OCI-LY1 (cell line): ENCODE results near the gene WFDC2.

Experiments used
- H2AFZ ChIP-seq: fragments of 200-600 bp; sonication (generic), shearing (Covaris generic); 2 replicates; pipeline ENCODE4 v1.6.0; 2014; ENCODE audit warnings: antibody characterized with exemption, mild to moderate bottlenecking, low read length
- H3F3A ChIP-seq: fragments of 200-600 bp; sonication (generic), shearing (Covaris generic); 2 replicates; pipeline ENCODE4 v1.6.0; 2014; ENCODE audit warnings: mild to moderate bottlenecking, antibody characterized with exemption, low read length, moderate library complexity; ENCODE audit not compliant: insufficient read depth
- H3K27ac ChIP-seq: fragments of 200-600 bp; sonication (generic); 2 replicates; pipeline ENCODE4 v1.5.1; 2014; ENCODE audit warnings: low read length, mixed run types, mild to moderate bottlenecking, low read depth; ENCODE audit not compliant: poor library complexity, severe bottlenecking
- H3K27me3 ChIP-seq: fragments of 200-600 bp; sonication (generic); 2 replicates; pipeline ENCODE4 v1.6.0; 2014; ENCODE audit warnings: antibody characterized with exemption, mild to moderate bottlenecking, low read length, moderate library complexity; ENCODE audit not compliant: insufficient read depth
- H3K36me3 ChIP-seq: fragments of 200-600 bp; sonication (generic); 2 replicates; pipeline ENCODE4 v1.6.1; 2014; ENCODE audit warnings: mild to moderate bottlenecking, antibody characterized with exemption, low read length, moderate library complexity, mixed read lengths; ENCODE audit not compliant: insufficient read depth
- H3K4me1 ChIP-seq: fragments of 200-600 bp; sonication (generic); 2 replicates; pipeline ENCODE4 v1.5.1; 2014; ENCODE audit warnings: mild to moderate bottlenecking, low read length, moderate library complexity; ENCODE audit not compliant: insufficient read depth, severe bottlenecking
- H3K4me2 ChIP-seq: fragments of 200-600 bp; sonication (generic), shearing (Covaris generic); 2 replicates; pipeline ENCODE4 v1.6.1; 2014; ENCODE audit warnings: low read length
- H3K4me3 ChIP-seq: fragments of 200-600 bp; sonication (generic); 2 replicates; pipeline ENCODE4 v1.5.1; 2014; ENCODE audit warnings: low read length, low read depth, mild to moderate bottlenecking, mixed read lengths; ENCODE audit not compliant: poor library complexity, severe bottlenecking
- H3K79me2 ChIP-seq: fragments of 200-600 bp; shearing (Covaris generic); 2 replicates; pipeline ENCODE4 v1.6.1; 2016; ENCODE audit warnings: mixed run types, low read length, mixed read lengths; ENCODE audit not compliant: insufficient read depth
- H3K9ac ChIP-seq: fragments of 200-600 bp; sonication (generic), shearing (Covaris generic); 2 replicates; pipeline ENCODE4 v1.6.1; 2014; ENCODE audit warnings: mild to moderate bottlenecking, low read length, mixed read lengths
- H3K9me2 ChIP-seq: fragments of 200-600 bp; sonication (generic), shearing (Covaris generic); 2 replicates; pipeline ENCODE4 v1.6.1; 2014; ENCODE audit warnings: low read depth, mild to moderate bottlenecking, low read length, mixed read lengths
- H3K9me3 ChIP-seq: fragments of 200-600 bp; shearing (Covaris generic); 2 replicates; pipeline ENCODE4 v1.6.1; 2014; ENCODE audit warnings: low read length, mixed read lengths
- H4K20me1 ChIP-seq: fragments of 200-600 bp; sonication (generic), shearing (Covaris generic); 2 replicates; pipeline ENCODE4 v1.6.0; 2016; ENCODE audit warnings: mild to moderate bottlenecking, low read length; ENCODE audit not compliant: insufficient read depth
- EZH2 ChIP-seq: fragments of 200-600 bp; sonication (generic), shearing (Covaris generic); IDR thresholded peaks from 2 replicates; pipeline ENCODE4 v1.8.0; 2017; ENCODE audit warnings: borderline replicate concordance, mixed run types, mild to moderate bottlenecking, antibody characterized with exemption, low read length, moderate library complexity, mixed read lengths
- TF ChIP-seq, protein P1 (sequence below): fragments of 200-600 bp; sonication (generic), shearing (Covaris generic); IDR thresholded peaks from 2 replicates; pipeline ENCODE4 v1.5.1; 2017; ENCODE audit warnings: mild to moderate bottlenecking, antibody characterized with exemption, low read length, moderate library complexity, mixed read lengths

Gene WFDC2

GRCh38 chr20:45506398-45506797, 36.8 kb downstream of the WFDC2 start:
- Histone ChIP-seq H4K20me1 (no peaks in the 10 kb centered on the region), H3K36me3 (no peaks in the 10 kb centered on the region), H3K27me3 (no peaks in the 10 kb centered on the region), H3K4me2 (no peak overlapping the region), H3K9ac (no peak overlapping the region), H3K4me1 (no peaks in the 10 kb centered on the region), H3K27ac (no peak overlapping the region), H3K9me2 (no peaks in the 10 kb centered on the region), H3K79me2 (no peaks in the 10 kb centered on the region), H3K9me3 (no peaks in the 10 kb centered on the region), H2AFZ (no peak overlapping the region), H3F3A (no peaks in the 10 kb centered on the region), H3K4me3 (no peak overlapping the region)
- TF ChIP-seq, protein P1, sequence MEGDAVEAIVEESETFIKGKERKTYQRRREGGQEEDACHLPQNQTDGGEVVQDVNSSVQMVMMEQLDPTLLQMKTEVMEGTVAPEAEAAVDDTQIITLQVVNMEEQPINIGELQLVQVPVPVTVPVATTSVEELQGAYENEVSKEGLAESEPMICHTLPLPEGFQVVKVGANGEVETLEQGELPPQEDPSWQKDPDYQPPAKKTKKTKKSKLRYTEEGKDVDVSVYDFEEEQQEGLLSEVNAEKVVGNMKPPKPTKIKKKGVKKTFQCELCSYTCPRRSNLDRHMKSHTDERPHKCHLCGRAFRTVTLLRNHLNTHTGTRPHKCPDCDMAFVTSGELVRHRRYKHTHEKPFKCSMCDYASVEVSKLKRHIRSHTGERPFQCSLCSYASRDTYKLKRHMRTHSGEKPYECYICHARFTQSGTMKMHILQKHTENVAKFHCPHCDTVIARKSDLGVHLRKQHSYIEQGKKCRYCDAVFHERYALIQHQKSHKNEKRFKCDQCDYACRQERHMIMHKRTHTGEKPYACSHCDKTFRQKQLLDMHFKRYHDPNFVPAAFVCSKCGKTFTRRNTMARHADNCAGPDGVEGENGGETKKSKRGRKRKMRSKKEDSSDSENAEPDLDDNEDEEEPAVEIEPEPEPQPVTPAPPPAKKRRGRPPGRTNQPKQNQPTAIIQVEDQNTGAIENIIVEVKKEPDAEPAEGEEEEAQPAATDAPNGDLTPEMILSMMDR, result no peak
- no peak for TF ChIP-seq EZH2

- Histone ChIP-seq H3K4me3 (no peak overlapping the region), H3K79me2 (no peaks in the 10 kb centered on the region), H3K4me1 (no peaks in the 10 kb centered on the region), H4K20me1 (no peaks in the 10 kb centered on the region), H3K9ac (no peak overlapping the region), H3K27me3 (no peaks in the 10 kb centered on the region), H3K9me3 (no peaks in the 10 kb centered on the region), H3K9me2 (no peaks in the 10 kb centered on the region), H3K4me2 (no peak overlapping the region), H3K27ac (no peak overlapping the region), H3F3A (no peaks in the 10 kb centered on the region), H3K36me3 (no peaks in the 10 kb centered on the region), H2AFZ (no peak overlapping the region)
- no peak for TF ChIP-seq EZH2
- TF ChIP-seq, protein P1, result no peak
These were observed 37.7 kb downstream of the WFDC2 start for GRCh38 chr20:45507011-45507820.

DNA sequence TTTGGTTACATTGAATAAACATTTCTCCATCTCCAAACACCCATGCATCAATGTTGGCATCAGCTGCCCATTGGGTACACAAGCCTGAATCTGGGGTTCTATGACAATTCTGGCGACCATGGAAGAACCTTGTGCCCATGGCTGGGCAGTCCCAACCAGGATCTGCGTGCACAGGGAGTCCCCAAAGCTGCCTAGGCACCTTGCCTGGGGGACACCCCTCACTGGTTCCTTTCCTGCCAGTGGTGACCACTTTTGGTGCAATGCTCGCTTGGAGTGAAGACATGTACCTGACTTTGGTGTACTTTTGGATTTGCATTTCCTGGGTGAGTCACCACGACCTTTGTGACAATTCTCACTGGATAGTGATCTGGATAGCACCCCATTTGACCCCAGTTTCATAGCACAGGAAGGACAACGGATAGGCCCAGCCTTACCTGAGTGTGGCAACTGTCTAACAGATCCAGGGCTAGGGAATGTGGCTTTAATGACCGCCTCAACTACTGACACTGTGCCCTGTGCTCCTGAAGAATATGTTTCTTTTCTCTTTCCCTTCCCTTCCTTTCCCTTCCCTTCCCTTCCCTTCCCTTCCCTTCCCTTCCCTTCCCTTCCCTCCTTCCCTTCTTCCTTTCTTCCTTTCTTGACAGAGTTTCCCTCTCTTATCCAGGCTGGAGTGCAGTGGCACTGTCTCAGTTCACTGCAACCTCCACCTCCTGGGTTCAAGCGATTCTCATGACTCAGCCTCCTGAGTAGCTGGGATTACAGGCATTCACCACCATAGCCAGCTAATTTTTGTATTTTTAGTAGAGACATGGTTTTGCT, 38.7 kb downstream of the WFDC2 start:
- H3K9ac ChIP-seq, result no peak overlapping the region
- H3K9me2 ChIP-seq, result no peaks in the 10 kb centered on the region
- H2AFZ ChIP-seq, result no peak overlapping the region
- H4K20me1 ChIP-seq, result no peaks in the 10 kb centered on the region
- H3K4me1 ChIP-seq, result no peaks in the 10 kb centered on the region
- H3K4me2 ChIP-seq, result no peak overlapping the region
- H3K27me3 ChIP-seq, result no peaks in the 10 kb centered on the region
- no peak overlapping the region for H3K4me3 ChIP-seq
- no peaks in the 10 kb centered on the region for H3K9me3 ChIP-seq
- no peaks in the 10 kb centered on the region for H3F3A ChIP-seq
- TF ChIP-seq EZH2, result no peak
- TF ChIP-seq, protein P1, result no peak
- no peaks in the 10 kb centered on the region for H3K36me3 ChIP-seq
- no peak overlapping the region for H3K27ac ChIP-seq
- no peaks in the 10 kb centered on the region for H3K79me2 ChIP-seq
